Mesangial cell (primary cell): ENCODE results near the gene SLC26A11. TPM values are rescaled to one million over a fixed set of nuclear protein-coding genes. Genes with fewer than 3 reads are reported as not detected.

ENCODE experiments used
- total RNA-seq: library from RNA; depleted of rRNA; stranded (reverse); fragments of >200 nt; gene quantifications from 2 replicates; pipeline ENCODE4 v1.2.3, GENCODE V29; 2015

The SLC26A11 gene
- 3.9 and 18.0 TPM in 2 replicates for total RNA-seq

GRCh38 chr17:80220054-80220735 is at the start of gene SLC26A11, which contains the start of gene SGSH:
Gene SLC26A11, plus strand, starts transcription at chr17:80220427. Its CDS starts 1,134 bp downstream, at chr17:80221561.
Gene SGSH, minus strand, starts transcription at chr17:80220333. Its CDS starts 20 bp downstream, at chr17:80220313.

GRCh38 chr17:80260791-80261158 is 40.5 kb downstream of the SLC26A11 start, which contains the start of gene RNF213:
Gene RNF213, plus strand, starts transcription at chr17:80260852. Its CDS starts 2,830 bp downstream, at chr17:80263682.

Other genes starting within 250 kb of the SLC26A11 start
- gene TBC1D16, start 184.6 kb upstream of the SLC26A11 start, total RNA-seq, result 27.1 and 53.6 TPM in 2 replicates
- 2.3 and 5.2 TPM in 2 replicates for gene CCDC40, start 183.8 kb upstream of the SLC26A11 start, total RNA-seq
- 27.7 and 121 TPM in 2 replicates for gene GAA, start 118.8 kb upstream of the SLC26A11 start, total RNA-seq
- 61.2 and 85.6 TPM in 2 replicates for gene EIF4A3, start 73.3 kb upstream of the SLC26A11 start, total RNA-seq
- gene CARD14, start 50.4 kb upstream of the SLC26A11 start, total RNA-seq, result 0.13 TPM in 1 of 2 replicates, not detected in the other
- 16.8 and 39.8 TPM in 2 replicates for gene SGSH, start 94 bp upstream of the SLC26A11 start, total RNA-seq
- 46.3 and 121 TPM in 2 replicates for gene RNF213, start 40.4 kb downstream of the SLC26A11 start, total RNA-seq
- gene ENDOV, start 194.7 kb downstream of the SLC26A11 start, total RNA-seq, result 9.8 and 18.9 TPM in 2 replicates